Mucosa of descending colon (tissue), 3 donors: ENCODE results near the gene IRF9. TPM values are rescaled to one million over a fixed set of nuclear protein-coding genes. Genes with fewer than 3 reads are reported as not detected.

ENCODE experiments used
- ATAC-seq: fragments of 200-7000 bp; cut with Tn5 transposase; one replicate; pipeline ENCODE4 v1.9.1; 2020; ENCODE audit warnings: mild to moderate bottlenecking, moderate library complexity
- DNase-seq, 3 donors: peaks; one replicate each; pipeline ENCODE4 v3.0.0-alpha.2; 2020
- H3K36me3 ChIP-seq: fragments of 200-600 bp; one replicate; pipeline ENCODE4 v1.8.0; 2021; ENCODE audit warnings: low read depth, mild to moderate bottlenecking
- H3K4me1 ChIP-seq: fragments of 200-600 bp; one replicate; pipeline ENCODE4 v1.8.0; 2021; ENCODE audit warnings: low read depth, mild to moderate bottlenecking
- H3K4me3 ChIP-seq: fragments of 200-600 bp; one replicate; pipeline ENCODE4 v1.8.0; 2021; ENCODE audit warnings: mild to moderate bottlenecking
- H3K9me3 ChIP-seq: fragments of 200-600 bp; one replicate; pipeline ENCODE4 v1.8.0; 2021; ENCODE audit warnings: mild to moderate bottlenecking
- CTCF ChIP-seq: fragments of 200-600 bp; IDR thresholded peaks from one replicate; pipeline ENCODE4 v1.8.0; 2022; ENCODE audit warnings: antibody characterized with exemption, mild to moderate bottlenecking
- intact Hi-C, 2 donors: fragments of 100-400 bp; cut with DNase I in 1 of 2; cut with micrococcal nuclease in 1 of 2; formaldehyde crosslinking; loops; one replicate each; pipeline versions ENCODE4 v1.11.0 to v1.11.1; 2022; cut with DNase I, micrococcal nuclease
- total RNA-seq, 3 donors: library from RNA; stranded (reverse); fragmentation: NEBNext Ultra II Directional in 2 of 3; extraction: Animal tissue kit (Norgen Biotek cat#: 25700) in 2 of 3; gene quantifications; one replicate each; pipeline versions ENCODE4 v1.2.1 to v1.2.4, GENCODE V29; 2021 to 2023
- donor health status: DM: no; HTN: no; CAD: no; lungs with moderate emphysema.
- donor health status: DM: no; HTN: no; CAD: no.
- donor health status: DM: no; HTN: yes; CAD: no.

Gene IRF9
- total RNA-seq, 3 donors from 2014 or later: 78.7 to 119 (median 103) TPM

GRCh38 chr14:24151404-24152080 is 9.5 kb upstream of the IRF9 start:
- H3K4me1 ChIP-seq: peaks cover 10% of the 10 kb centered on the region
- TF ChIP-seq CTCF: no peak
- no peaks in the 10 kb centered on the region for H3K9me3 ChIP-seq
- intact Hi-C loops: no loop called here
- ATAC-seq (no peak), DNase-seq (no peak)
- peaks cover 3% of the 10 kb centered on the region for H3K36me3 ChIP-seq
- H3K4me3 ChIP-seq: no peak overlapping the region

GRCh38 chr14:24155100-24155499 is 6.0 kb upstream of the IRF9 start:
- Histone ChIP-seq H3K9me3 (no peaks in the 10 kb centered on the region), H3K4me3 (no peak overlapping the region), H3K36me3 (peaks cover 3% of the 10 kb centered on the region), H3K4me1 (no peaks in the 10 kb centered on the region)
- TF ChIP-seq CTCF: no peak
- intact Hi-C loops: no loop called here
- no peak for ATAC-seq
- DNase-seq: no peak

GRCh38 chr14:24156840-24157239 is 4.2 kb upstream of the IRF9 start:
- peaks cover 10% of the 10 kb centered on the region for H3K4me1 ChIP-seq
- no peaks in the 10 kb centered on the region for H3K9me3 ChIP-seq
- intact Hi-C loops: no loop called here
- H3K36me3 ChIP-seq: peaks cover 3% of the 10 kb centered on the region
- no peak for ATAC-seq
- no peak for DNase-seq
- no peak overlapping the region for H3K4me3 ChIP-seq
- no peak for TF ChIP-seq CTCF

- no peak for TF ChIP-seq CTCF
- H3K36me3 ChIP-seq: peaks cover 3% of the 10 kb centered on the region
- DNase-seq (no peak), ATAC-seq (no peak)
- no peak overlapping the region for H3K4me3 ChIP-seq
- intact Hi-C loops: no loop called here
- H3K9me3 ChIP-seq: no peaks in the 10 kb centered on the region
- H3K4me1 ChIP-seq: peaks cover 15% of the 10 kb centered on the region
Observed at GRCh38 chr14:24157331-24157730, 3.7 kb upstream of the IRF9 start.

- DNase-seq: no peak
- no peak for TF ChIP-seq CTCF
- no peaks in the 10 kb centered on the region for H3K9me3 ChIP-seq
- no peak overlapping the region for H3K4me3 ChIP-seq
- intact Hi-C loops: no loop called here
- ATAC-seq: no peak
- H3K36me3 ChIP-seq: peaks cover 3% of the 10 kb centered on the region
- H3K4me1 ChIP-seq: peaks cover 22% of the 10 kb centered on the region
Observed at GRCh38 chr14:24159777-24160498, 1.1 kb upstream of the IRF9 start.
